ENCODE data around the gene GGCX. TPM values are rescaled to one million over a fixed set of nuclear protein-coding genes. Genes with fewer than 3 reads are reported as not detected.
A peak's percentile ranks its signal among the peaks of the same experiment; 100 is the strongest.
"Not testable (repeated sequence)": the region's sequence is repeated elsewhere in the genome, so short reads cannot be mapped to it uniquely, and the experiment has no call there.

The GGCX gene
- total RNA-seq, 2 donors from 2014 or later, result 28.4 to 38.4 TPM

GRCh38 chr2:85560812-85561279 lies 447 bp downstream of the GGCX start:
- H3K4me1 ChIP-seq (ENCODE audit: control insufficient read depth in 1 of 2, low read depth in 2 of 2), result peaks cover 9 to 22% of the 10 kb centered on the region in 2 donors
- peak overlapping the region; percentile 98 for H3K4me3 ChIP-seq
- H3K27me3 ChIP-seq (replicated peaks; ENCODE audit: insufficient read depth), result no peaks in the 10 kb centered on the region
- H3K9me3 ChIP-seq, result no peaks in the 10 kb centered on the region
- DNase-seq (ENCODE audit: low spot score) (no peak), ATAC-seq (ENCODE audit: insufficient number of reproducible peaks, low FRiP score, low read depth) (peak; percentile 48)
- peaks cover 3% of the 10 kb centered on the region for H3K36me3 ChIP-seq
- TF ChIP-seq, protein P1, sequence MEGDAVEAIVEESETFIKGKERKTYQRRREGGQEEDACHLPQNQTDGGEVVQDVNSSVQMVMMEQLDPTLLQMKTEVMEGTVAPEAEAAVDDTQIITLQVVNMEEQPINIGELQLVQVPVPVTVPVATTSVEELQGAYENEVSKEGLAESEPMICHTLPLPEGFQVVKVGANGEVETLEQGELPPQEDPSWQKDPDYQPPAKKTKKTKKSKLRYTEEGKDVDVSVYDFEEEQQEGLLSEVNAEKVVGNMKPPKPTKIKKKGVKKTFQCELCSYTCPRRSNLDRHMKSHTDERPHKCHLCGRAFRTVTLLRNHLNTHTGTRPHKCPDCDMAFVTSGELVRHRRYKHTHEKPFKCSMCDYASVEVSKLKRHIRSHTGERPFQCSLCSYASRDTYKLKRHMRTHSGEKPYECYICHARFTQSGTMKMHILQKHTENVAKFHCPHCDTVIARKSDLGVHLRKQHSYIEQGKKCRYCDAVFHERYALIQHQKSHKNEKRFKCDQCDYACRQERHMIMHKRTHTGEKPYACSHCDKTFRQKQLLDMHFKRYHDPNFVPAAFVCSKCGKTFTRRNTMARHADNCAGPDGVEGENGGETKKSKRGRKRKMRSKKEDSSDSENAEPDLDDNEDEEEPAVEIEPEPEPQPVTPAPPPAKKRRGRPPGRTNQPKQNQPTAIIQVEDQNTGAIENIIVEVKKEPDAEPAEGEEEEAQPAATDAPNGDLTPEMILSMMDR (IDR thresholded peaks at IDR 0.05), result no peak
- peak overlapping the region; percentile 74 to 85 for H3K27ac ChIP-seq

- not testable (repeated sequence) for H3K9me3 ChIP-seq; ATAC-seq (ENCODE audit: insufficient number of reproducible peaks, low FRiP score, low read depth); H3K27ac ChIP-seq; DNase-seq (ENCODE audit: low spot score); H3K36me3 ChIP-seq; H3K27me3 ChIP-seq (replicated peaks; ENCODE audit: insufficient read depth)
- peaks cover 9 to 22% of the 10 kb centered on the region in 2 donors for H3K4me1 ChIP-seq (ENCODE audit: control insufficient read depth in 1 of 2, low read depth in 2 of 2)
- H3K4me3 ChIP-seq, result peak overlapping the region; percentile 98
These were observed 928 bp downstream of the GGCX start for GRCh38 chr2:85560403-85560726.

DNA sequence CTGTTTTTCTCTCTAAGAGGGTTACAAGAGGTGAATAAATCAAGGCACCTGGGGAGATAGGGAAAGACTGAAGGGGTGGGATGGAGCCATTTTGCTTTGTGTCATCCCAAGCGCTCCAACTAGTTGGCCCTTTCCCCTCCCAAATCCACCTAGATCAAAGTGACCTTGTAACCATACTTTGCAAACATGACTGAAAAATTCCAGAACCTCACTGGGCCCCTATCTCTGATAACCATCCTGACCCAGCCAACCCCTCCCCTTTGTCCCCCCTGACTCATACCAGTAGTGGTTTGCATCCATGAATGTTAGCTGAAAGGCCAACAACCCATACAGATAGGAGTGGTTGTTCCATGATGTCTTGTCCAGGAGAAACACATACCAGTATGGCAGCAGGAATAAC lies 3.1 kb downstream of the GGCX start:
- H3K4me1 ChIP-seq (ENCODE audit: control insufficient read depth in 1 of 2, low read depth in 2 of 2), result peaks cover 9 to 22% of the 10 kb centered on the region in 2 donors
- H3K9me3 ChIP-seq, result no peaks in the 10 kb centered on the region
- H3K4me3 ChIP-seq, result no peak overlapping the region
- H3K27ac ChIP-seq, result no peak overlapping the region
- H3K27me3 ChIP-seq (replicated peaks; ENCODE audit: insufficient read depth), result no peaks in the 10 kb centered on the region
- ATAC-seq (ENCODE audit: insufficient number of reproducible peaks, low FRiP score, low read depth), result no peak
- H3K36me3 ChIP-seq, result peaks cover 23% of the 10 kb centered on the region
- TF ChIP-seq, protein P1 (IDR thresholded peaks at IDR 0.05), result no peak
- DNase-seq (ENCODE audit: low spot score), result no peak

DNA sequence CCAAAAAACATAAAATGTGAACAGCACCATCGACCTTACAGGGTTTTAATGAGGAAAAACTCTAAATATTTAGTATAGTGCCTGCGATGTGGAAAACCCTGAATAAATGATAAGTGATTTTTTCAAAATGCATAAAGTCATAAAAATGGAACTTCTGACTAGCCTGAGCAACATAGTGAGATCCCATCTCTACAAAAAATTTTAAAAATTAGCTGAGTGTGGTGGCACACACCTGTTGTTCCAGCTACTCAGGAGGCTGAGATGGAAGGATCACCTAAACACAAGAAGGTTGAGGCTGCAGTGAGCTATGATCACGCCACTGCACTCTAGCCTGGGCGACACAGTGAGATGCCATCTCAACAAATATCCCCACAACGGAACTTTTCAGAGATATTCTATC lies 4.2 kb downstream of the GGCX start:
- H3K36me3 ChIP-seq, result peaks cover 30% of the 10 kb centered on the region
- no peaks in the 10 kb centered on the region for H3K9me3 ChIP-seq
- ATAC-seq (ENCODE audit: insufficient number of reproducible peaks, low FRiP score, low read depth) (no peak), DNase-seq (ENCODE audit: low spot score) (no peak)
- no peak overlapping the region for H3K4me3 ChIP-seq
- peaks cover 9 to 19% of the 10 kb centered on the region in 2 donors for H3K4me1 ChIP-seq (ENCODE audit: control insufficient read depth in 1 of 2, low read depth in 2 of 2)
- TF ChIP-seq, protein P1 (IDR thresholded peaks at IDR 0.05), result no peak
- no peaks in the 10 kb centered on the region for H3K27me3 ChIP-seq (replicated peaks; ENCODE audit: insufficient read depth)
- no peak overlapping the region for H3K27ac ChIP-seq

GRCh38 chr2:85554980-85555612 lies 6.2 kb downstream of the GGCX start:
- no peaks in the 10 kb centered on the region for H3K27me3 ChIP-seq (replicated peaks; ENCODE audit: insufficient read depth)
- DNase-seq (ENCODE audit: low spot score) (no peak), ATAC-seq (ENCODE audit: insufficient number of reproducible peaks, low FRiP score, low read depth) (no peak)
- no peak overlapping the region for H3K27ac ChIP-seq
- H3K9me3 ChIP-seq, result no peaks in the 10 kb centered on the region
- peaks cover 45% of the 10 kb centered on the region for H3K36me3 ChIP-seq
- no peak overlapping the region for H3K4me3 ChIP-seq
- TF ChIP-seq, protein P1 (IDR thresholded peaks at IDR 0.05), result no peak
- H3K4me1 ChIP-seq (ENCODE audit: control insufficient read depth in 1 of 2, low read depth in 2 of 2), result peaks cover 3 to 7% of the 10 kb centered on the region in 2 donors

GRCh38 chr2:85553184-85553583 lies 8.1 kb downstream of the GGCX start:
- H3K27me3 ChIP-seq (replicated peaks; ENCODE audit: insufficient read depth), result no peaks in the 10 kb centered on the region
- no peaks in the 10 kb centered on the region for H3K9me3 ChIP-seq
- no peak overlapping the region for H3K27ac ChIP-seq
- no peak for ATAC-seq (ENCODE audit: insufficient number of reproducible peaks, low FRiP score, low read depth)
- H3K36me3 ChIP-seq, result peaks cover 42% of the 10 kb centered on the region
- TF ChIP-seq, protein P1 (IDR thresholded peaks at IDR 0.05), result no peak
- no peaks in the 10 kb centered on the region for H3K4me1 ChIP-seq (ENCODE audit: control insufficient read depth in 1 of 2, low read depth in 2 of 2)
- H3K4me3 ChIP-seq, result no peak overlapping the region
- DNase-seq (ENCODE audit: low spot score), result no peak
